HFF-Myc (cell line): ENCODE data around the gene DCUN1D3.

Experiments
- DNase-seq: peaks from one replicate; pipeline ENCODE4 v3.0.0-alpha.2; 2011; ENCODE audit warnings: low read depth; ENCODE audit errors: extremely low read depth
- H3K4me3 ChIP-seq: replicated peaks from 2 replicates; pipeline ENCODE4 v1.5.1; 2011; ENCODE audit warnings: low read depth, mild to moderate bottlenecking, control low read depth, low read length
- CTCF ChIP-seq: IDR thresholded peaks from 2 replicates; pipeline ENCODE4 v1.5.1; 2012; ENCODE audit warnings: mild to moderate bottlenecking, low read depth, low read length, control low read depth; ENCODE audit errors: missing control alignments

Gene DCUN1D3

GRCh38 chr16:20822521-20823325 lies 77.4 kb downstream of the DCUN1D3 start:
- no peak for TF ChIP-seq CTCF
- no peak for DNase-seq
- H3K4me3 ChIP-seq = no peak overlapping the region

GRCh38 chr16:20821682-20822081 lies 78.5 kb downstream of the DCUN1D3 start:
- no peak overlapping the region for H3K4me3 ChIP-seq
- no peak for TF ChIP-seq CTCF
- no peak for DNase-seq

GRCh38 chr16:20818929-20819585 lies 81.1 kb downstream of the DCUN1D3 start:
- no peak for TF ChIP-seq CTCF
- DNase-seq = no peak
- no peak overlapping the region for H3K4me3 ChIP-seq

GRCh38 chr16:20814784-20815183 lies 85.4 kb downstream of the DCUN1D3 start:
- DNase-seq = no peak
- H3K4me3 ChIP-seq = no peak overlapping the region
- no peak for TF ChIP-seq CTCF

- H3K4me3 ChIP-seq = no peak overlapping the region
- DNase-seq = no peak
- TF ChIP-seq CTCF = no peak
These were observed 87.6 kb downstream of the DCUN1D3 start for GRCh38 chr16:20812510-20812909.

GRCh38 chr16:20811889-20812439 lies 88.2 kb downstream of the DCUN1D3 start:
- no peak overlapping the region for H3K4me3 ChIP-seq
- DNase-seq = no peak
- TF ChIP-seq CTCF = no peak
